Fibroblast of peridontal ligament (primary cell): ENCODE measurements around the gene ENTREP1.
"Not testable (repeated sequence)": the region's sequence is repeated elsewhere in the genome, so short reads cannot be mapped to it uniquely, and the experiment has no call there.

ENCODE experiments used
- DNase-seq: peaks from one replicate; pipeline ENCODE4 v3.0.0-alpha.2; 2010; ENCODE audit errors: extremely low read depth

Gene ENTREP1

DNA sequence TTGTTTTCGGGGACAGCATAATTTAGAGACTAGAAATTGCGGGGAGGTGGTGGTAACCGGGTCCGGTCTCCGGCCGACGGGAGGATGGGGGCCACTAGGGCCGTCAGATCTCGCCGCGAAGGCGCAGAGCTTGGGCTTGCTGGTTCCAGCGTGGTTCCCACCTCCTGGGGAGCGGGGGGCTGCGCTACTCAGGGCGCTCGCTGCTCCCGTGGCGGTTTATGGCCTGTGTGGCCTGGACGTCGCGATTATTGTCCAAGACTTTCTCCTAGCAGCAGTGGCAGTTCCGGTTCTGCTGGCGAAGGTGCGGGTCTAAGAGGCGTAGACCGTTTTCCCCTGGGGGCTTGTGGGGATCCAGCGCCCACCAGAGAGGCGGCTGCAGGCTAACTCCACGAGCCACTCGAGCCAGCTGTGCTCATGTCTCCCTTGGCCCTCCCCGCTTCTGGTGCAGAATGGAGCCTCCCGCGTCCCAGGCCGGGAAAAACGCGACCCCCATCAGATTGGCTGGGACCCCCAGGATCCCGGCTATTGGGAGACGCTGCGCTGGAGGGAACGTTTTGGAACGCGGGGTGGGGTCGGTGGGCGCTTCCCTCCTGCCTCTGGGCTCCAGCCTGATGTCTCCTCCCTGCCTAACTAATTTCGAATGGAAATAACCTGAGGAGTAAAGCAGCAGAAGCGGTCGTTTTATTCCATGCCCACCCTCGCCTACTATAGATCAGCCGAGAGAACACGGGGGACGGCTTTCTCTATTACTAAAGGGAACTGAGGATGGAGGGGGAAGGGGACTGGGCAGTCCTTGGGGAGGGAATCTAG lies 87.1 kb downstream of the ENTREP1 start:
- no peak for DNase-seq

GRCh38 chr9:69412741-69413150 lies 87.7 kb downstream of the ENTREP1 start:
- DNase-seq: peak; percentile 58

DNA sequence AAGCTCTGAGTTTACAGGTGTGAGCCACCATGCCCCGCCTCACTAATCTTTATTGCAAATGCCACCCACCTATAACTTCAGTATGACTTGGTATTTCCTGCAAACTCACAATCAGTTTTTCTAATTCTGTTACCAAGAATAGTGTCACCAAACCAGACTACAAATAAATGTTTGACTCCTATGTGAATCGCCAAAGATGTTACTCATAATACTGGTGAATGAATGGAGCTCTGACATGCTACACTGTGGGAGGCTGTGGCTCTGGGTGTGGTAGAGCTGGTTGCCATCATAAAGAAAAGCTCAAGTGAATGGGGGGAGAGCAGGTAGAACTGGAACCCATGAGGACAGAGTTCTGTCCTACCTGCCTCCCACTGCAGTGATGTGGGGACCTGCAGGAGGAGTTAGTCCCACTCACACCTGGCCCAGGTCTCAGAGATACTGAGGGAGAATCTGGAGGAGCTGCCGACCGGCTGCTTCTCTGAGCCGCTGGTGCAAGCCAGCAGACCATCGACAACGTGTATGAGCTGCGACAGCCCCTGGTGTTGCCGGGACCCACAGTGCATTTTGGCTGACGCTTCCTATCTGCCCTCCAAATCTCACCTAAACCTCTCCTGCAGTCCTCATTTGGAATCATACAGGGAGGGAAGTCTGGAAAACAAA lies 95.7 kb downstream of the ENTREP1 start:
- no peak for DNase-seq

DNA sequence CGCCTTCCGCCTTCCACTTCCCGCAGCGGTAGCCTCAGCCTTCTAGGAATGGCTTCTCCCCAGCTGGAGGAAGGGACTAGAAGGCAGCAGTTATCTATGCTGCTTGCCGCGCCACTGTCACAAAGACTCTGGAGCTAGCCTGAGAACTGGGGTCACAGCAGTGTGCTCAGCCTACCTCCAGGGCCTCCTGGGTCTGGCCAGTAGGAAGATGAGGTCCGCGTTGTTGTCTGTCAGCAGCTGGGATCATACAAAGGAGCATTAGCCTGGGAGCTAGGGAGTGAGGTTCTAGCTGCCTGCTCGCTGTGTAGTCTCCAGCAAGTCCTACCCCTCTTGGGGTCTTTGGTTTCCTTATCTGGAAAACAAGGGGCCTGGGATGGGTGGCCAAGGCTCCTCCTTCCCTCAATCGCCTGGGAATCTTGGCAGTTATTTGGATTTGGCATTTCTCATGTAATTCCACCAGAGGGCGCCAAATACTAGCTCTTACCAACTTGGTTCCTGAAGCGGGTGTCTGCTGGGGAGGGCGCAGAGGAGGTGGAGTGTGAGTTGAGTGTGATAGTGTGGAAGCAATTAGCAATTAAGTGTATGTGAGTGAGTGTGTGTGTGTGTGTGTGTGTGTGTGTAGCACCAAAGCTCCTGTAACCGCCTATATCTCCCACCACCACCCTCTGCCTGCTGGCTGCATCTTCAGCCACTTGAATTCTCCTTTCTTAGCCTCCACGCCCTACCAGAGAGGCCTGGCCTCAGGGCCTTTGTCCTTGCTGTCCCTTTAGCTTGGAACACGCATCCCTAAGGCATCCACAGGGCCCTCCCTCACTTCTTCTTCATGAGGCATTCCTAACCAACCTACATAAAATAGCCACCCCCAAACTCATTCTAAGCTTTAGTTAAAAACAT lies 97.1 kb downstream of the ENTREP1 start:
- DNase-seq: peak; percentile 75

- DNase-seq: no peak
Observed at GRCh38 chr9:69425136-69425801, 100.3 kb downstream of the ENTREP1 start.

DNA sequence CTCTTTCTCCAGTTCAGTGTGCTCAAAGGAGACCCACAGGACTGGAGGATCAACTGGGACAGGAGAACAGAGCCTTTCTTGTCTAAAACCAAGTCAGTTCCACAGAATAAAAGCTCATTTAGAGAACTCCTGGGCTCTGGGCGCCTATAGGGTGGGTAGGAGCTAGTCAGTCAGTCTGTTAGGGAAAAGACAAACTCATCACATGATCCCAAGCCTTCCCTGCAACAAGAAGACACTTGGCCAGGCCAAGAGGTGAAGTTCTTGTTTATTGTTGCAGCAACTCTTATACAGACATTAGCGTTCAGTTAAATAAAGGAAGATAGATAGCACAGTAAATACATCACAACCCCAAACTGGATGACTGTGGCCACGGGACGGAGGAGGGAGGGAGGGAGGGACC lies 102.3 kb downstream of the ENTREP1 start:
- no peak for DNase-seq

- no peak for DNase-seq
Observed at GRCh38 chr9:69428017-69428785, 103.2 kb downstream of the ENTREP1 start.

DNA sequence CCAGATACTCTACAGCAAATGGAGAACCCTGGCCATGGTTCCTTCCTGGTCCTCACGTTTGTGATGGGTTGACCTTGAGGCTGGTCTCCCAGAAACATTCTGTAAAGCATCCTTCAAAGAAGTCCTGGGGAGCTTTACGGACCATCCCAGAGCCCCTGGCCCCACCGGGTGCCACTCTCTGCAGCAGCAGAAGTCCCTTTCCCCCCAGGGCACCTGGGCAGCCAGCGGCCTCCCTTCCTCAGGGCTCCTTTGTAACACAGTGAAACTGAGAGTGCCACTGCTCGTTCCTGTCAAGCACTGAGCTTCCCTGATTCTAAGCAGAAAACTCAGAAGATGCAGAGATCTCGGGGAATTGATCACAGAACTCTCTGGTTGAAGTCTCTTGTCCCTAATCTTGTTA lies 104.3 kb downstream of the ENTREP1 start:
- no peak for DNase-seq

DNA sequence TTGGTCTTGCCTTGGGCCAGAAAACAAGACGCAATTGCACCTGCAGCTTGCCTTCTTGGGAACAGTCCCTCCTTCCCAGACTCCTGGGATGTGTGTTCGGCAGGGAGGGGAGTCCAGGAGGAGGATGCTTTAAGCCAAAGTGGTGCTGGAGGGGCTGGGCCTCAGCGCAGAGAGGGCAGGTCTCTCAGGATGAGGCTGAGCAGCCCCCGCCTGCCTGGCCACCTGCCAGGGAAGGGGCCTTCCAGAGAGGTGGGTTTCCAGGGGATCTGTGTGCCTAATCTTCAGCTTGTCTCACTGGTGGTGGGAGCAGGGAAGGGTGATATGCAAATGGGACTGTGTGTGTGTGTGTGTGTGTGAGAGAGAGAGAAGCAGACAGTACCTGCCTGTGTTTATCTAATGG lies 105.2 kb downstream of the ENTREP1 start:
- DNase-seq: no peak

GRCh38 chr9:69431203-69431602 lies 106.2 kb downstream of the ENTREP1 start:
- no peak for DNase-seq

GRCh38 chr9:69431777-69432176 lies 106.8 kb downstream of the ENTREP1 start:
- DNase-seq: no peak

- no peak for DNase-seq
Observed at GRCh38 chr9:69432623-69433022, 107.6 kb downstream of the ENTREP1 start.

GRCh38 chr9:69433392-69433791 lies 108.4 kb downstream of the ENTREP1 start:
- DNase-seq: no peak

- no peak for DNase-seq
Observed at GRCh38 chr9:69433968-69434367, 109.0 kb downstream of the ENTREP1 start.

DNA sequence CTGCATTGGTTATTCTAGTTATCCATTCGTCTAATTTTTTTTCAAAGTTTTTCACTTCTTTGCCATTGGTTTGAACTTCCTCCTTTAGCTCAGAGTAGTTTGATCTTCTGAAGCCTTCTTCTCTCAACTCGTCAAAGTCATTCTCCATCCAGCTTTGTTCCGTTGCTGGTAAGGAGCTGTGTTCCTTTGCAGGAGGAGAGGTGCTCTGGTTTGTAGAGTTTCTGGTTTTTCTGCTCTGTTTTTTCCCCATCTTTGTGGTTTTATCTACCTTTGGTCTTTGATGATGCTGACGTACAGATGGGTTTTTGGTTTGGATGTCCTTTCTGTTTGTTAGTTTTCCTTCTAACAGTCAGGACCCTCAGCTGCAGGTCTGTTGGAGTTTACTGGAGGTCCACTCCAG lies 114.6 kb downstream of the ENTREP1 start:
- DNase-seq: not testable (repeated sequence)

DNA sequence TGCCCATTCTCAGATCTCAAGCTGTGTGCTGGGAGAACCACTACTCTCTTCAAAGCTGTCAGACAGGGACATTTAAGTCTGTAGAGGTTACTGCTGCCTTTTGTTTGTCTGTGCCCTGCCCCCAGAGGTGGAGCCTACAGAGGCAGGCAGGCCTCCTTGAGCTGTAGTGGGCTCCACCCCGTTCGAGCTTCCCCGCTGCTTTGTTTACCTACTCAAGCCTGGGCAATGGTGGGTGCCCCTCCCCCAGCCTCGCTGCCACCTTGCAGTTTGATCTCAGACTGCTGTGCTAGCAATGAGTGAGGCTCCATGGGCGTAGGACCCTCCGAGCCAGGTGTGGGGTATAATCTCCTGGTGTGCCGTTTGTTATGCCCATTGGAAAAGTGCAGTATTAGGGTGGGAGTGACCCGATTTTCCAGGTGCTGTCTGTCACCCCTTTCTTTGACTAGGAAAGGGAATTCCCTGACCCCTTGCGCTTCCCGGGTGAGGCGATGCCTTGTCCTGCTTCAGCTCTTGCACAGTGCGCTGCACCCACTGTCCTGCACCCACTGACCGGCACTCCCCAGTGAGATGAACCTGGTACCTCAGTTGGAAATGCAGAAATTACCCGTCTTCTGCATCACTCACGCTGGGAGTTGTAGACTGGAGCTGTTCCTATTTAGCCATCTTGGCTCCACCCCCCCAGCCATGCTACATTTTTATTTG lies 115.4 kb downstream of the ENTREP1 start:
- DNase-seq: not testable (repeated sequence)
